ENCODE results near the gene NEK11. TPM values are rescaled to one million over a fixed set of nuclear protein-coding genes. Genes with fewer than 3 reads are reported as not detected.

Gene NEK11
- total and polyA plus RNA-seq, 9 of the 15 experiments (the other 6 are each of a cell fraction or from before 2014, with no cell fraction given), result 0.28 to 1.5 (median 0.87) TPM

- BruUV-seq (replicated peaks), result no TSS peak
- no peaks in the 10 kb centered on the region for H3K9me3 ChIP-seq (replicated peaks; ENCODE audit: control insufficient read depth, insufficient read depth, low read depth, low read length)
- no peak for DNase-seq (ENCODE audit: extremely low read depth in 1 of 4, low spot score in 3 of 4)
- no peak for FAIRE-seq
- POLR2A ChIA-PET, result no interaction called here
- ATAC-seq, result no peak
- CTCF ChIA-PET (ENCODE audit: low intra/inter-chr PET ratio), result no interaction called here
- in situ Hi-C loops (cut with MboI) (no loop called here), intact Hi-C loops (cut with micrococcal nuclease) (no loop called here)
- H4K20me1 ChIP-seq (replicated peaks; ENCODE audit: control insufficient read depth, insufficient read depth, low read length), result no peaks in the 10 kb centered on the region
- no peak overlapping the region for H3K27ac ChIP-seq (ENCODE audit: extremely low read depth, low read depth, low read length)
- H3K9ac ChIP-seq (ENCODE audit: insufficient read depth in 1 of 2, low read depth in 2 of 2, low read length in 2 of 2), result no peak overlapping the region
- no peaks in the 10 kb centered on the region for H3K36me3 ChIP-seq (ENCODE audit: control insufficient read depth, insufficient read depth, low read length)
- H3K4me3 ChIP-seq, result no peak overlapping the region
- H2AFZ ChIP-seq (ENCODE audit: low read depth, low read length), result no peak overlapping the region
- no peak overlapping the region for H3K4me2 ChIP-seq (ENCODE audit: insufficient read depth, low read length)
- H3K4me1 ChIP-seq (replicated peaks in 1 of 2; ENCODE audit: control insufficient read depth in 2 of 2, insufficient read depth in 2 of 2, low read length in 2 of 2), result no peaks in the 10 kb centered on the region
- no peak for TF ChIP-seq CSDE1 (IDR thresholded peaks at IDR 0.05)
- no peak for TF ChIP-seq HSF4 (CRISPR knock-in tag; IDR thresholded peaks at IDR 0.05; ENCODE audit: borderline replicate concordance)
- no peak for TF ChIP-seq ERF (CRISPR knock-in tag; IDR thresholded peaks at IDR 0.05)
- H3K79me2 ChIP-seq (ENCODE audit: control insufficient read depth, insufficient read depth, low read length), result no peaks in the 10 kb centered on the region
- no peaks in the 10 kb centered on the region for H3K27me3 ChIP-seq (ENCODE audit: control insufficient read depth in 2 of 2, insufficient read depth in 2 of 2, low read length in 2 of 2)
- no peaks in the 10 kb centered on the region for H3K9me1 ChIP-seq (ENCODE audit: control insufficient read depth, insufficient read depth, low read length)
- WGBS (ENCODE audit: insufficient coverage, low coverage, missing lambda C conversion rate), result 17% methylated on average over 2 of the region's 2 CpGs
These were observed 322.2 kb downstream of the NEK11 start for GRCh38 chr3:131348911-131349310.

GRCh38 chr3:131349454-131349853 is 322.8 kb downstream of the NEK11 start:
- no peaks in the 10 kb centered on the region for H4K20me1 ChIP-seq (replicated peaks; ENCODE audit: control insufficient read depth, insufficient read depth, low read length)
- no peak for FAIRE-seq
- H3K36me3 ChIP-seq (ENCODE audit: control insufficient read depth, insufficient read depth, low read length), result no peaks in the 10 kb centered on the region
- H3K27ac ChIP-seq (ENCODE audit: extremely low read depth, low read depth, low read length), result no peak overlapping the region
- intact Hi-C loops (cut with micrococcal nuclease), result no loop called here
- ChIA-PET CTCF (ENCODE audit: low intra/inter-chr PET ratio) (no interaction called here), POLR2A (interaction anchor here (0.7 kb wide), 1 partner anchor 32 kb away, joined by 3 read pairs; no protein-coding TSS in a partner anchor)
- in situ Hi-C loops (cut with MboI), result no loop called here
- no peaks in the 10 kb centered on the region for H3K79me2 ChIP-seq (ENCODE audit: control insufficient read depth, insufficient read depth, low read length)
- no peaks in the 10 kb centered on the region for H3K27me3 ChIP-seq (ENCODE audit: control insufficient read depth in 2 of 2, insufficient read depth in 2 of 2, low read length in 2 of 2)
- no peak overlapping the region for H3K9ac ChIP-seq (ENCODE audit: insufficient read depth in 1 of 2, low read depth in 2 of 2, low read length in 2 of 2)
- DNase-seq (ENCODE audit: extremely low read depth in 1 of 4, low spot score in 3 of 4), result no peak
- no TSS peak for BruUV-seq (replicated peaks)
- H3K4me1 ChIP-seq (replicated peaks in 1 of 2; ENCODE audit: control insufficient read depth in 2 of 2, insufficient read depth in 2 of 2, low read length in 2 of 2), result no peaks in the 10 kb centered on the region
- no peak overlapping the region for H3K4me3 ChIP-seq
- H3K9me3 ChIP-seq (replicated peaks; ENCODE audit: control insufficient read depth, insufficient read depth, low read depth, low read length), result no peaks in the 10 kb centered on the region
- ATAC-seq, result no peak
- H3K9me1 ChIP-seq (ENCODE audit: control insufficient read depth, insufficient read depth, low read length), result no peaks in the 10 kb centered on the region
- 40% methylated on average over 4 of the region's 5 CpGs for WGBS (ENCODE audit: insufficient coverage, low coverage, missing lambda C conversion rate)
- H3K4me2 ChIP-seq (ENCODE audit: insufficient read depth, low read length), result no peak overlapping the region
- no peak overlapping the region for H2AFZ ChIP-seq (ENCODE audit: low read depth, low read length)
- TF ChIP-seq TAF15 (IDR thresholded peaks at IDR 0.05; ENCODE audit: low read depth, low read length) (no peak), RBM34 (IDR thresholded peaks at IDR 0.05; ENCODE audit: borderline replicate concordance, insufficient read depth, low read length) (no peak), CREB1 (IDR thresholded peaks at IDR 0.05) (no peak), CREB1 (CRISPR knock-in tag; IDR thresholded peaks at IDR 0.05) (no peak), CLOCK (CRISPR knock-in tag; IDR thresholded peaks at IDR 0.05; ENCODE audit: borderline replicate concordance) (no peak), TBP (optimal IDR thresholded peaks at IDR 0.05; ENCODE audit: low read depth, low read length) (no peak), ZNF146 (CRISPR knock-in tag; IDR thresholded peaks at IDR 0.05; ENCODE audit: unreplicated experiment) (no peak), RUNX1 (IDR thresholded peaks at IDR 0.05; ENCODE audit: low read depth) (no peak), ZNF3 (CRISPR knock-in tag; IDR thresholded peaks at IDR 0.05) (no peak), GATA2 (CRISPR knock-in tag; IDR thresholded peaks at IDR 0.05) (no peak), ZKSCAN1 (IDR thresholded peaks at IDR 0.05; ENCODE audit: low read depth, low read length) (no peak), PREB (CRISPR knock-in tag; IDR thresholded peaks at IDR 0.05) (no peak), ZNF780A (CRISPR knock-in tag; IDR thresholded peaks at IDR 0.05) (no peak)
